Measurements from ENCODE around the gene ACTRT2.

Gene ACTRT2

GRCh38 chr1:2983706-2984398 is 37.4 kb upstream of the ACTRT2 start:
- DNase-seq (ENCODE audit: low read depth, low spot score): no peak

DNA sequence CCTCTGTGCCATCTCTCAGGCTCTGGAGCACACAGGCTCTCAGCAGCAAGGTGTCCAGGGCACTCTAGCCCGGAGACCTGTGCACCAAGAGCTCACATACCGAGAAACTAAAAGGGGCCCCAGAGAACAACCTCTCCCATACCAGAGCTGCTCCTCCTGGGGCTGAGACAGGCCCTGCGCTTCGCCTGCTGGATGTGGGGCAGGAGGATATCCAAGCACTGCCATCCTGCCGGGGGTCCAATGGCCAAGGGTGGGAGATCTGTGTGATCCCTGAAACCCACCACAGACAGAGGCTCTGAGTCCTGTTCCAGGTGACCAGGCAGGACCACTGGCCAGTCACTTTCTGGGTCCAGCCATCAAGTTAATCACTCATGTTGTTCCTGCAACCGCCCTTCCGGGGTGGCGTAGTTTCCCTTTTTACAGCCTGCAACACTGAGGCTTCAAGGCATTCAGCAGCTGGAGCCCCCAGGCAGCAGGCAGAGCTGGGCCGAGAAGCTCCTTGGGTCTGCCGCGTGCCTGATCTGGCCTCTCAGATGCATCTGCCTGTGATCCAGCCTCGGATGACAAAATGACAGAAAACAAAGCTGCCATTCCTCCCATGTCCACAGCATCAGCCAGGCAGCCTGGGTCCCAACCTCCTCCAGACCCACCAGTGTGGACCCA is 36.7 kb upstream of the ACTRT2 start:
- DNase-seq (ENCODE audit: low read depth, low spot score): no peak

GRCh38 chr1:2985067-2985561 is 36.2 kb upstream of the ACTRT2 start:
- DNase-seq (ENCODE audit: low read depth, low spot score): no peak

GRCh38 chr1:2985694-2986548 is 35.3 kb upstream of the ACTRT2 start:
- no peak for DNase-seq (ENCODE audit: low read depth, low spot score)

GRCh38 chr1:2986549-2987305 is 34.5 kb upstream of the ACTRT2 start:
- DNase-seq (ENCODE audit: low read depth, low spot score): no peak

DNA sequence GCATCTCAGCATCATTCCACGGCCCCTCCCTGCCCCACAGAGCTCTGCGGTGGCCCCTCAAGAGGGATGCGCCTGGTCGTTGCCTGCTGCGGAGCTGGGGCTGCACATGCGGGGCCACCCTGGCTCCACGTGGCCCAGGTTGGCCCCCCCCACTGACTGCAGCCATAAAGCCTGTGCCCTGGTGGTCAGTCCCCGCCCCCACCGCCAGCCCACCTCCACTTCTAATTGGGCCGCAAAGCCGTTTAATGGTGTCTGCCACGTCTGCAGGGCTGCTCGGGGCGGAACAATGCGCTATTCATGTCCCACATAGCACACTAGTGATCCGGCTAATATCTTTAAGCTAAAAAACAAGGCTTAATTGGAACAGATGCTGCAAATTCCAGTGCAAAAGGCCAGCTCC is 33.5 kb upstream of the ACTRT2 start:
- no peak for DNase-seq (ENCODE audit: low read depth, low spot score)

DNA sequence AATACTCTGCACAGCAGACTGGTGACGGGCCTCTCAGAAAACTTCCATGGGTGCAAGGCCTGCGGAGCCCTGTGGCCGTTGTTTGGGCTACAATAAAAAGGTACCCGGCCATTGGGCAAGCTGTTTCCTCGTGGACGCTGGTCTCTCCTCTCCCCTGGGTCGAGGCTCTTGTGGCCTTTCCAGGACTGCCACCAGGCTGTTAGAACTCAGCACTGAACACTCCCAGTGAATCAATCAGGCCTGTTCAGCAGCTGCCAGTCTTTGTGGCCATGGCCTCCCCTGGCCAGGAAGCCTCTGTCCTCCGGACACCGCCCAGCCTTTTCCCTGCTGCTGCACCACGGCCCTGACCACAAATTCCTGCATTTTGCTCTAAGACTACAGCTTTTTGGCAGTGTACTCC is 33.0 kb upstream of the ACTRT2 start:
- DNase-seq (ENCODE audit: low read depth, low spot score): no peak

DNA sequence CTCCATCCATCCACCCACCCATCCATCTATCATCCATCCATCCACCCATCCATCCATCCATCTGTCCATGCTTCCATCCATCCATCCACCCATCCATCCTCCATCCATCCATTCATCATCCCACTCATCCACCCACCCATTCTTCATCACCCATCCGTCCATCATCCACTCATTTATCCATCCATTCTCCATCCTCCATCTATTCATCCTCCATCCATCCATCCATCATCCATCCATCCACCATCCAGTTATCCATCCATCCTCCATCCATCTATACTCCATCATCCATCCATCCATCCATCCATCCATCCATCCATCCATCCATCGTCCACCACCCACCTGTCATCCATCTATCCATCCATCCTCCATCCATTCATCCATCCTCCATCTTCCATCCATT is 32.1 kb upstream of the ACTRT2 start:
- DNase-seq (ENCODE audit: low read depth, low spot score): no peak

GRCh38 chr1:2989976-2990375 is 31.3 kb upstream of the ACTRT2 start:
- DNase-seq (ENCODE audit: low read depth, low spot score): no peak

DNA sequence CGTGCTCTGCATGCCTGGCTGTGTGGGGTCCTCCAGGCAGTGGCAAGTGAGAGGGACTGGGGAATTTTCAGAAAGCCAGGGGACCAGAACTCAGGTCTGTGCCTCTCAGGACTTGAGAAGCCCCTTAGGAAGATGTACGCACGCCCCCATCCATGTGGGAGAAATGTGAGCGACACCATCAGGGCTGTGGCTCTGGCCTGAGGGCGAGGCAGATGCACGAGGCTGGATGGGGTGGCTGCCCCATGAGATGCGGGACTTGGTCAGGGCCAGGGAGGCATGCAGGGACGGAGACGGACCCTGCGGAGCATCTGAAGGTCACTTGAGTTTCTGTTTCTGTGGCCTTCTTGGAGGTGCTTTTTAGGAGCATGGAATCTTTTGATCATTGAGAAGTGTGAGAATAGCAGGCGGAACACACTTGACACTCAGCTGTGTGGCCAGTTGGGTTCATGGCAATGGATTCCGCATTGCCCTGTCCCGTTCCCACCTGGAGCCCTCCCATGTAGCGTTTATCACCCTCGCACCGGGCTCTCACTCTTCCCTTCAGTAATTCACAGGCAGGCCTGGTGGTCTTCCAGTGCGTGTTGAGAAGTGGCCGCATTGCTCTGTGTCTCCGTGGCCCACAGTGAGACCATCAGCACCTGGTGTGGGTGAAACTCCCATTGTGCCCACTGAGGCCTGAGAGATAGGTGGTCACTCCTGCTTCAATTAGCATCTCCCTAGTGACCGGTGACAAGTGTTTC is 30.7 kb upstream of the ACTRT2 start:
- no peak for DNase-seq (ENCODE audit: low read depth, low spot score)

DNA sequence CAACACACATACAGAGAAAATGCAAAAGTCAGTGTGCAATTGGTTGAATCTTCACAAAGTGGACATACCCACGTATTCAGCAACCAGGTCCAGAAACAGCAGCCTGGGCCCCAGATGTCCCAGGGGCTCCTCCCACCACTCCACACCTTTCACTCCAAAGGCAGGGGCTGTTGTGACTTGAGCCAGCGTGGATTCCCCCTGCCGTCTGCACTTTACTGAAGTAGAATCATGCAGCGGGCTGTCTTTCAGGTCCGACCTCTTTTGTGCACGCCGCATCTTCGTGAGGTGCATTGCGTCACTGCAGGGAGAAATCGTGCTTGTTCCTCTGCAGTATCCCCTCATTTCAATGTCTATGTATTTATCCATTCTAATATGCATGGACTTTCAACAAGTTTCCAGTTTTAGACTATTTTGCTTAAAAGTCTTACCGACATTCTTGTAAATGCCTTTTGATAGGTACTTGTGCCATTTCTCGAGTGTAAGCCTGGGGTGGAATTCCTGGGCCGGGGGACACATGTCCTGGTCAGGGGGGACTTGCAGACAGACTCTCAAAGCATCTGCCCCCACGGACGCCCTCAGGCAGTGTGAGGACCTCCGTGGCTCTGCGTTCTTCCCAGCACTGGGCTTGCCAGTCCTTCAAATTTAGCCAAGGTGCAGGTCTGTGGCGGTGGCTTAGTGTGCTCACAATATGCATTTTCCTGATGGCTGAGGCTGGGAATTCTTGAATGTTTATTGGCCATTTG is 29.3 kb upstream of the ACTRT2 start:
- no peak for DNase-seq (ENCODE audit: low read depth, low spot score)

DNA sequence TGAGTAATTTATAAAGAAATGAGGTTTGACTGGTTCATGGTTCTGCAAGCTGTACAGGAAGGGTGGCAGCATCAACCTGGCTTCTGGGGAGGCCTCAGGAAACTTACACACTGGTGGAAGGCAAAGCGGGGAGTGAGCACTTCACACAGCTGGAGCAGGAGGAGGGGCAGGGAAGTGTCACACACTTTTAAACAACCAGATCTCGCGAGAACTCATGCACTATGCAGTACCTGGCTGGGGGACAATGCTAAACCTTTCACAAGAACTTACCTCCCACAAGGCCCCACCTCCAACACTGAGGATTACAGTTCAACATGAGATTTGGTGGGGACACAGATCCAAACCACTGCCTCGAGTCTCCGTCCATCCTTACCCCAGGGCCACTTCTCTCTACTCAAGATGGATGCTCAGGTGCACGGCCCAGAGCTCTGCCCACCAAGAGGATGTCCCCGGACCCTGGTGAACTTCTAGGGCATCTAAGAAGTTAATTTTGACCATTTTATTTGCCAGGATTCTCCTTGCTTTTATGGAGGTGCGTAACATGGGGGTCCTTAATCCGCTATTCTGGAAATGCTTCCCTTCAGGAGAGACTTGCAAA is 22.7 kb upstream of the ACTRT2 start:
- no peak for DNase-seq (ENCODE audit: low read depth, low spot score)

- no peak for DNase-seq (ENCODE audit: low read depth, low spot score)
These were observed 22.1 kb upstream of the ACTRT2 start for GRCh38 chr1:2999138-2999537.

DNA sequence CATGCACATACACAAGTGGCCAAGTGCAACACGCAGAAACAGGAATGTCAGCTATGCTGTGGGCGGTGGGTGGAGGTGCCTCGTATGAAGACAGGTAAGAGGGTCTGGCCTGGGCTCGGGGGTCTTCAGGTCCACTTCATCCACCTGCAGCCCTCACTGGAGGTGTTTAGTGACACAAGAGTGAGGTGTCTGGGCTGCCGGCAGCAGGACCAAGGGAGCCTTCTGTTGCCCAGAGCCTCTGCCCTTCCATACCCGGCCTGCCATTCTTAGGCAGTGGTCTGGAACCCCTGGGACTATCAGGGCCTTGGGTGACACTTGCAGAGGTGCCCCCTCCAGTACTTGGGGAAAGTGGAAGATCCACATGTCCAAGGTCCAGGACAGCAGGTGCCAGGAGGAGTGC is 21.7 kb upstream of the ACTRT2 start:
- DNase-seq (ENCODE audit: low read depth, low spot score): no peak

- no peak for DNase-seq (ENCODE audit: low read depth, low spot score)
These were observed 21.1 kb upstream of the ACTRT2 start for GRCh38 chr1:3000214-3000613.

DNA sequence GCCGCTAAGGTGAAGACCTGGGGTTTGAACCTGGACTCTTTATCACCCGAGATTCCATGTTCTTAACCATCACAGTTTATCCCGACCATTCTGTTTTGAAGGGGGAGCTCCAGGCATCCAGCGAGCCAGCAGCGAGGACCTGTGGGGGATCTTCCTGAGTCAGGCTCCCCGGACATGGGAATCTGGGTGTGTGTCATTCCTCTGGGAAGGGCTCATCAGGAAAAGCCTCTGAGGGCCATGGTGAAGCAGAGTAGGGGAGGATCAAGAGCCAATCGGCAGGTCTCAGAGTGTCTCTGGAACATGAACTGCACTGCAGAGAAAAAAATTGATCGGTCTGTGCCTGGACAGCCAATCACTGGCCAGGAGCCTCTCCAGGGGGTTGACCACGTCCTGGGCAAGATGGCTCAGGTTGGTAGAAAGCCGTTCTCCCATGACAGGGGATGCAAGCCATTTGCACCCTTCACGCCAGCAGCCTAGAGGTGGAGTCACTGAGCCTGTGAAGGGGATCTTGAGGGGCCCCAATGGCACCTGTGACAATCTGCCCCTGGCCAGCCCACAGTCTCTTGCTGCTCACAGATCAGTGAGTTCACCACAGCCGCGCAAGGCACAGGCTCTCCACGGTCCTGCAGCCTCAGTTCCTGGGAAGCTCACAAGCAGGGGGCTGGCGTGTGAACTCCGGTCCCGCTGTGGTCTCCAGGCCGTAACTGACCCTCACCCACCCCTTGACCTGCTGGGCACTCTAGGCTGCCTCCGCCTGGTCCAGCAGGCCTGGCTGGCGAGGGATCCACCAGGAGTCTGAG is 20.4 kb upstream of the ACTRT2 start:
- DNase-seq (ENCODE audit: low read depth, low spot score): no peak

DNA sequence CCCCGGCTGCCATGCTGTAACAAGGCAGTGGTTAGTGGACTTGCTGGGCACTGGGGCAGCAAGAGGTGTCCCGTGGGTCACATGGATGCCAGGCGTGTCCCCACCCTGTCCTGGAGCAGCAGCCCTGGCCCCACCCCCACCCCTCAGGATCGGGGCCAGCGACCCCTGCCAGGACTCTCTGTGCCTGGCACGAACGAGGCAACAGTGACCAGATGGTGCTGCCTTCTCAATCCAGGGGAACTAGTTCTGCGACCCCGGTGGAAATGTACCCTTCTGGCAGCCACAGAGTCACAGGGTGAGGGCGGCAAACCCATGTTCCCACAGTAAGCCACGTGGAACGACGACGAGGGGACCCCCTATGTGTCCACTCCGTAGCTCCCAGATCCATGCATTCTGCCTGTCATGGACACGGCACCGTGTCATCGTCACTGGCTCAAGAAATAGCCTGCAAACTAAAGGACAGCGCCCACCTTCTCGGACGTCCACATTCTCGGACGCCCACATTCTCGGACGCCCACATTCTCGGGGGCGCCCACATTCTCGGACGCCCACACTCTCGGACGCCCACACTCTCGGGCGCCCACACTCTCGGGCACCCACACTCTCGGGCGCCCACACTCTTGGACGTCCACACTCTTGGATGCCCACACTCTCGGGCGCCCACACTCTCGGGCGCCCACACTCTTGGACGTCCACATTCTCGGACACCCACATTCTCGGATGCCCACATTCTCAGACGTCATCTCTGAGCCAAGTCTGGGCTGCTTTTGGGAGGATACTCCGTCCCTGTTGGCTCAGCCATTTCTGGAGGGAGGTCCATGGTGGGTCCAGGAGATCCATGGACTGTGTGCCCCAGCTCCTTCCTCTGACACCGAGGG is 19.6 kb upstream of the ACTRT2 start:
- no peak for DNase-seq (ENCODE audit: low read depth, low spot score)

Measured in iPS DF 19.7 (cell line).